ENCODE results near the gene CEP41. TPM values are rescaled to one million over a fixed set of nuclear protein-coding genes. Genes with fewer than 3 reads are reported as not detected.

The CEP41 gene
- total RNA-seq, 4 donors from 2014 or later = 1.5 to 22.3 (median 8.3) TPM

DNA sequence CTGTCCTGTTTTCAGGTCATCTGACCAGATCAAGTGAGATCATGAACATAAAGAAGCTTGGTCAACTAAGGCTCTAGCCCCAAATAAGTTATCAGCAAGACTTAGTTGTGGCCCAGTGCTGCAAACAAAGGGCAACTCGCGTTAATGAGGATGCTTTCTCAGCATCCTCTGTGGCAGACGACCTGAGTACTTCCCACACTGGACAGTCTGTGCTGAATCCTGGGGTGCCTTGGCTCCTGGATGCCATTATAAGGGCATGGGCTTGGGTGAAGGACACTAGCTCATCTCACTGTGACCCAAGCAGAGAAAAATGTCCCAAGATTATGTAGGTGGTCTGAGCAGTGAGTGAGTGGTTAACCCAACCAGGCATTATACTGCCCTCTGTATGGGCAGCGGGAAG, 82.3 kb downstream of the CEP41 start:
- Histone ChIP-seq H3K9me3 (no peaks in the 10 kb centered on the region), H3K27ac (peak overlapping the region in 1 of 2 donors; percentile 90), H3K27me3 (no peaks in the 10 kb centered on the region), H3K4me3 (no peak overlapping the region), H3K4me1 (peaks cover 7 to 13% of the 10 kb centered on the region in 2 donors), H3K36me3 (no peaks in the 10 kb centered on the region)
- intact Hi-C loops (cut with DNase I; ENCODE audit: low total_unique reads) = no loop called here
- TF ChIP-seq, protein P1, sequence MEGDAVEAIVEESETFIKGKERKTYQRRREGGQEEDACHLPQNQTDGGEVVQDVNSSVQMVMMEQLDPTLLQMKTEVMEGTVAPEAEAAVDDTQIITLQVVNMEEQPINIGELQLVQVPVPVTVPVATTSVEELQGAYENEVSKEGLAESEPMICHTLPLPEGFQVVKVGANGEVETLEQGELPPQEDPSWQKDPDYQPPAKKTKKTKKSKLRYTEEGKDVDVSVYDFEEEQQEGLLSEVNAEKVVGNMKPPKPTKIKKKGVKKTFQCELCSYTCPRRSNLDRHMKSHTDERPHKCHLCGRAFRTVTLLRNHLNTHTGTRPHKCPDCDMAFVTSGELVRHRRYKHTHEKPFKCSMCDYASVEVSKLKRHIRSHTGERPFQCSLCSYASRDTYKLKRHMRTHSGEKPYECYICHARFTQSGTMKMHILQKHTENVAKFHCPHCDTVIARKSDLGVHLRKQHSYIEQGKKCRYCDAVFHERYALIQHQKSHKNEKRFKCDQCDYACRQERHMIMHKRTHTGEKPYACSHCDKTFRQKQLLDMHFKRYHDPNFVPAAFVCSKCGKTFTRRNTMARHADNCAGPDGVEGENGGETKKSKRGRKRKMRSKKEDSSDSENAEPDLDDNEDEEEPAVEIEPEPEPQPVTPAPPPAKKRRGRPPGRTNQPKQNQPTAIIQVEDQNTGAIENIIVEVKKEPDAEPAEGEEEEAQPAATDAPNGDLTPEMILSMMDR (IDR thresholded peaks at IDR 0.05) = no peak
- TF ChIP-seq POLR2A (IDR thresholded peaks at IDR 0.05) = no peak
- no peak for DNase-seq

DNA sequence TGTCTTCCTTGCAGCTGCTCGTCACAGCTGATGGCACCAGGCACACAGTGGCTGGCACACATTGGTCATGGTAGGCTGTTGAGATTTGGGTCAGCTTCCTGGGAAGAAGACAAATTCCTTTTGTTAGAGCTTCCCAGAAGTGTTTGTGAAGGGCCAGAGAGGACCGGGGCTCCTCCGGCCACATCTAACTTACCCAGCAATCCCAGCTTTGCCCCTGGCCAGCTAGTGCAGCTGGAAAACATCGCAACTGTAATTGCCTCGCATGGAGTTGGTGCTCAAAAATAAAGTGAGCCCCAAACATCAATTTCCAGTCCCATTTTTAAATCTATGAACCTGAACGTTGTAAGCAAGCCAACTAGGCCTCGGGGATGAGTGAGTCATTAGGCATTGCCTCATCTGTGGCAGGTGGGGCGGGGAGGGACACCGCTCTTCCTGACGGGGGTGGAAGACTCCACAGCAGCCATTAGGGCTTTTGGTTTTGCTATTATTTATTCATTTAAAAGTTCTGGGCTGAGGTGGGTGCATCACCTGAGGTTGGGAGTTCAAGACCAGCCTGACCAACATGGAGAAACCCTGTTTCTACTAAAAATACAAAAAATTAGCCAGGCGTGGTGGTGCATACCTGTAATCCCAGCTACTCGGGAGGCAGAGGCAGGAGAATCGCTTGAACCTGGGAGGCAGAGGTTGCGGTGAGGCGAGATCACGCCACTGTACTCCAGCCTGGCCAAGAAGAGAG, 83.8 kb downstream of the CEP41 start:
- H3K27me3 ChIP-seq = no peaks in the 10 kb centered on the region
- peak overlapping the region; percentile 90 to 97 for H3K27ac ChIP-seq
- no peak for TF ChIP-seq POLR2A (IDR thresholded peaks at IDR 0.05)
- TF ChIP-seq, protein P1 (IDR thresholded peaks at IDR 0.05) = no peak
- H3K4me1 ChIP-seq = peaks cover 13% of the 10 kb centered on the region in 2 donors
- intact Hi-C loops (cut with DNase I; ENCODE audit: low total_unique reads) = no loop called here
- no peak overlapping the region for H3K4me3 ChIP-seq
- H3K36me3 ChIP-seq = no peaks in the 10 kb centered on the region
- DNase-seq = peak; percentile 82 to 87
- H3K9me3 ChIP-seq = no peaks in the 10 kb centered on the region

GRCh38 chr7:130356121-130356875, 84.5 kb downstream of the CEP41 start:
- no peaks in the 10 kb centered on the region for H3K9me3 ChIP-seq
- H3K27ac ChIP-seq = peak overlapping the region; percentile 90 to 97
- intact Hi-C loops (cut with DNase I; ENCODE audit: low total_unique reads) = no loop called here
- H3K4me1 ChIP-seq = peaks cover 13 to 20% of the 10 kb centered on the region in 2 donors
- no peaks in the 10 kb centered on the region for H3K27me3 ChIP-seq
- DNase-seq = peak; percentile 67 to 80
- H3K36me3 ChIP-seq = no peaks in the 10 kb centered on the region
- TF ChIP-seq POLR2A (IDR thresholded peaks at IDR 0.05) = no peak
- TF ChIP-seq, protein P1 (IDR thresholded peaks at IDR 0.05) = no peak
- no peak overlapping the region for H3K4me3 ChIP-seq

GRCh38 chr7:130353196-130353595, 87.6 kb downstream of the CEP41 start:
- Histone ChIP-seq H3K4me1 (peaks cover 13 to 20% of the 10 kb centered on the region in 2 donors), H3K27ac (peak overlapping the region; percentile 81 to 86), H3K27me3 (no peaks in the 10 kb centered on the region), H3K9me3 (no peaks in the 10 kb centered on the region), H3K4me3 (no peak overlapping the region), H3K36me3 (no peaks in the 10 kb centered on the region)
- intact Hi-C loops (cut with DNase I; ENCODE audit: low total_unique reads) = no loop called here
- TF ChIP-seq, protein P1 (IDR thresholded peaks at IDR 0.05) = no peak
- no peak for TF ChIP-seq POLR2A (IDR thresholded peaks at IDR 0.05)
- no peak for DNase-seq

Data from uterus (tissue), 4 donors.